Endothelial cell of umbilical vein (primary cell): ENCODE data around the gene CTSZ. TPM values are rescaled to one million over a fixed set of nuclear protein-coding genes. Genes with fewer than 3 reads are reported as not detected.

ENCODE experiments used
- BruUV-seq: library from RNA; stranded (reverse); fragments of 400-500 nt; replicated peaks from 2 replicates; lab custom pipeline; 2021; lab: Mats Ljungman, UMichigan
- CTCF ChIA-PET: fragments of 300-600, 350-600 bp; sonication (Branson Sonifier 250); formaldehyde crosslinking; loops from one replicate; lab custom pipeline; 2021; ENCODE audit warnings: antibody characterized with exemption, inconsistent platforms; lab: Charles Lee
- POLR2A ChIA-PET: fragments of 300-600, 350-600 bp; sonication (Branson Sonifier 250); formaldehyde crosslinking; loops from one replicate; lab custom pipeline; 2021; ENCODE audit warnings: antibody characterized with exemption, inconsistent platforms; lab: Charles Lee
- DNase-seq: peaks from one replicate; pipeline ENCODE4 v3.0.0-alpha.2; 2011; ENCODE audit warnings: low read depth, low spot score
- FAIRE-seq: peaks from 2 replicates; lab custom pipeline; 2011; peaks lifted over from hg19 to GRCh38; lab: Jason Lieb, UNC
- H2AFZ ChIP-seq: 2 replicates; pipeline ENCODE4 v1.6.0; 2012; ENCODE audit warnings: low read depth, low read length, control low read depth, inconsistent platforms
- H3K27ac ChIP-seq: 2 replicates; pipeline ENCODE4 v1.5.1; 2011; ENCODE audit warnings: low read depth, mild to moderate bottlenecking, control low read depth, low read length, moderate library complexity; ENCODE audit not compliant: insufficient read depth
- H3K27me3 ChIP-seq, 2 experiments: 2 replicates each; pipeline versions ENCODE4 v1.6.0 to v1.6.1; 2011; ENCODE audit warnings: low read length in 2 of 2, mixed read lengths in 1 of 2; ENCODE audit not compliant: control insufficient read depth in 2 of 2, insufficient read depth in 2 of 2
- H3K36me3 ChIP-seq, 2 experiments: 2 replicates in 1 of 2; 3 replicates in 1 of 2; pipeline ENCODE4 v1.5.1; 2011; ENCODE audit warnings: low read length in 2 of 2, mild to moderate bottlenecking in 1 of 2, moderate library complexity in 1 of 2; ENCODE audit not compliant: control insufficient read depth in 2 of 2, insufficient read depth in 2 of 2; ENCODE audit errors: extremely low read depth in 1 of 2
- H3K4me1 ChIP-seq: 3 replicates; pipeline ENCODE4 v1.5.1; 2011; ENCODE audit warnings: mild to moderate bottlenecking, low read length; ENCODE audit not compliant: control insufficient read depth, insufficient read depth; ENCODE audit errors: extremely low read depth
- H3K4me2 ChIP-seq: 2 replicates; pipeline ENCODE4 v1.6.1; 2011; ENCODE audit warnings: low read length, control low read depth, mixed read lengths; ENCODE audit not compliant: insufficient read depth
- H3K4me3 ChIP-seq, 3 experiments: fragments of 200-600 bp in 1 of 3; sonication (generic), shearing (Covaris generic) in 1 of 3; replicated peaks in 1 of 3; 2 replicates each; pipeline ENCODE4 v1.5.1; 2011 to 2016; ENCODE audit warnings: control low read depth in 3 of 3, low read length in 3 of 3, mild to moderate bottlenecking in 2 of 3, inconsistent platforms in 1 of 3, low read depth in 1 of 3, moderate library complexity in 1 of 3; ENCODE audit not compliant: insufficient read depth in 1 of 3
- H3K79me2 ChIP-seq: 2 replicates; pipeline ENCODE4 v1.6.0; 2012; ENCODE audit warnings: low read length, inconsistent platforms; ENCODE audit not compliant: control insufficient read depth, insufficient read depth
- H3K9ac ChIP-seq: replicated peaks from 2 replicates; pipeline ENCODE3; 2011; ENCODE audit warnings: low read length, control low read depth; ENCODE audit not compliant: insufficient read depth; ENCODE audit errors: extremely low read depth
- H3K9me1 ChIP-seq: replicated peaks from 3 replicates; pipeline ENCODE4 v1.6.0; 2011; ENCODE audit warnings: mild to moderate bottlenecking, low read length; ENCODE audit not compliant: control insufficient read depth, insufficient read depth; ENCODE audit errors: extremely low read depth
- H3K9me3 ChIP-seq: replicated peaks from 2 replicates; pipeline ENCODE4 v1.5.1; 2012; ENCODE audit warnings: low read length, inconsistent platforms; ENCODE audit not compliant: control insufficient read depth, insufficient read depth
- H4K20me1 ChIP-seq: replicated peaks from 2 replicates; pipeline ENCODE3; 2011; ENCODE audit warnings: mild to moderate bottlenecking, low read length; ENCODE audit not compliant: control insufficient read depth, insufficient read depth; ENCODE audit errors: extremely low read depth
- CTCF ChIP-seq, 2 donors: IDR thresholded peaks; 1 replicate in 1 of 2; 2 replicates in 1 of 2; pipeline ENCODE4 v1.5.1; 2011; ENCODE audit warnings: low read length in 2 of 2, mild to moderate bottlenecking in 2 of 2, moderate library complexity in 2 of 2, control low read depth in 1 of 2, inconsistent platforms in 1 of 2, low read depth in 1 of 2; ENCODE audit not compliant: insufficient read depth in 1 of 2; ENCODE audit errors: extremely low read depth in 1 of 2
- EZH2 ChIP-seq: IDR thresholded peaks from 2 replicates; pipeline ENCODE4 v1.6.1; 2012; ENCODE audit warnings: borderline replicate concordance, low read depth, mild to moderate bottlenecking, moderate library complexity, low read length, inconsistent platforms; ENCODE audit not compliant: severe bottlenecking
- FOS ChIP-seq: IDR thresholded peaks from 2 replicates; pipeline ENCODE4 v1.6.1; 2011; ENCODE audit warnings: mild to moderate bottlenecking, low read length, moderate library complexity, borderline replicate concordance; ENCODE audit not compliant: insufficient read depth
- GATA2 ChIP-seq: IDR thresholded peaks from 2 replicates; pipeline ENCODE4 v1.7.0; 2011; ENCODE audit warnings: low read depth, mild to moderate bottlenecking, moderate library complexity, mixed read lengths, low read length; ENCODE audit not compliant: insufficient read length, insufficient read depth
- JUN ChIP-seq: IDR thresholded peaks from 2 replicates; pipeline ENCODE4 v1.6.1; 2011; ENCODE audit warnings: borderline replicate concordance, low read depth; ENCODE audit not compliant: insufficient read length, insufficient read depth
- MYC ChIP-seq: IDR thresholded peaks from one replicate; pipeline ENCODE4 v1.6.1; 2011; ENCODE audit warnings: mild to moderate bottlenecking, low read depth, low read length
- POLR2A ChIP-seq: IDR thresholded peaks from 2 replicates; pipeline ENCODE4 v1.6.1; 2012; ENCODE audit warnings: low read depth, mild to moderate bottlenecking, control low read depth, low read length
- POLR2AphosphoS5 ChIP-seq: IDR thresholded peaks from 2 replicates; pipeline ENCODE4 v1.6.1; 2012; ENCODE audit warnings: low read depth, mild to moderate bottlenecking, control low read depth, low read length, moderate library complexity; ENCODE audit not compliant: insufficient read depth
- dilution Hi-C: fragments of 300-500 bp; cut with MboI; formaldehyde crosslinking; loops from one replicate; pipeline ENCODE4 v1.15.0; 2019; ENCODE audit warnings: low sequenced_read_pairs; ENCODE audit not compliant: extremely low pct_ligation_motif_present
- intact Hi-C: fragments of 100-400 bp; cut with micrococcal nuclease; formaldehyde crosslinking; loops from one replicate; pipeline ENCODE4 v1.10.0; 2022
- polyA plus RNA-seq, 4 experiments: library from polyadenylated mRNA; depleted of rRNA in 3 of 4; stranded (reverse) in 3 of 4; unstranded in 1 of 4; fragments of >200 nt; gene quantifications; 2 replicates each; pipeline versions ENCODE4 v1.2.1 to v1.2.3, GENCODE V29; 2011 to 2012; ENCODE audit warnings: missing spikeins in 1 of 4
- total RNA-seq: library from RNA; stranded (reverse); gene quantifications from 2 replicates; pipeline ENCODE4 v1.2.3, GENCODE V29; 2021
- TF ChIP-seq, protein P1 (sequence below): IDR thresholded peaks from 2 replicates; pipeline ENCODE4 v1.6.1; 2011; ENCODE audit not compliant: insufficient read depth, insufficient read length

Gene CTSZ
- total and polyA plus RNA-seq, 2 donors (not counting 3 experiments of a cell fraction or from before 2014, with no cell fraction given): 304 to 387 TPM

DNA sequence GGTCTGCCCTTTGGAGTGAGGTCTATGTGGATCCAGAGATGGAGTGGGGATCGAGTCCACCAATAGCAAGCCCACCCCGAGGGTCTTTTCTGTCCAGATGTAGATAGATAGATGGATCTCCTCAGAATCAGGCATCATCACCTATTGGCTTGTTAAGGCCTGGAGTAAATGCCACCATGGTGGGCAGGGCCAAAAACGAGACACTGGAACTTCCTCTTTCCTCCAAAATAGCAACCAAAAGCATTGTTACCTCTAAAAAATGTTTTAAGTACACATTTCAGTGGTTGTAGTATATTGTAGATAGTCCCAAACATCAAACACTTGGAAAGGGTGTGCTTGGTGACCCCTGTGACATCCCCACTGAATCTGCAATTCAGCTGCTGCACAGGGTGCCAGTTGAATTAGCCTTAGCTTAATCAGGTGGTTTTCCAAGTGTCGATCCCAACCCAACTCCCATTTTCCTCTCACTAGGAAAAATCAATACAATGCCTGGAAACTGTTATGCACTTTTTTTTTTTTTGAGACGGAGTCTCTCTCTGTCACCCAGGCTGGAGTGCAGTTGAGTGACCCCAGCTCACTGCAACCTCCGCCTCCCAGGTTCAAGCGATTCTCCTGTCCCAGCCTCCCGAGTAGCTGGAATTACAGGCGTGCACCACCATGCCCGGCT, 61.0 kb downstream of the CTSZ start:
- no peak overlapping the region for H2AFZ ChIP-seq
- CTCF ChIA-PET: no interaction called here

More for the DNA sequence above, 61.0 kb downstream of the CTSZ start:
- no TSS peak for BruUV-seq
- H3K36me3 ChIP-seq: no peaks in the 10 kb centered on the region
- no peaks in the 10 kb centered on the region for H3K4me1 ChIP-seq
- no peak overlapping the region for H3K27ac ChIP-seq
- H3K9me3 ChIP-seq: no peaks in the 10 kb centered on the region
- H3K79me2 ChIP-seq: no peaks in the 10 kb centered on the region
- intact Hi-C loops (no loop called here), dilution Hi-C loops (no loop called here)
- TF ChIP-seq CTCF (IDR thresholded peaks at IDR 0.05; ENCODE audit: extremely low read depth in 1 of 2, insufficient read depth in 1 of 2, low read depth in 1 of 2, low read length in 2 of 2) (no peak), POLR2AphosphoS5 (no peak), GATA2 (no peak), EZH2 (no peak), FOS (no peak), JUN (no peak), MYC (no peak), POLR2A (no peak)
- TF ChIP-seq, protein P1, sequence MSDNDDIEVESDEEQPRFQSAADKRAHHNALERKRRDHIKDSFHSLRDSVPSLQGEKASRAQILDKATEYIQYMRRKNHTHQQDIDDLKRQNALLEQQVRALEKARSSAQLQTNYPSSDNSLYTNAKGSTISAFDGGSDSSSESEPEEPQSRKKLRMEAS: no peak
- DNase-seq (no peak), FAIRE-seq (no peak)
- no peak overlapping the region for H3K9ac ChIP-seq
- H3K4me2 ChIP-seq: no peak overlapping the region
- H3K9me1 ChIP-seq: no peaks in the 10 kb centered on the region
- H3K4me3 ChIP-seq: no peak overlapping the region
- POLR2A ChIA-PET: no interaction called here
- H3K27me3 ChIP-seq: no peaks in the 10 kb centered on the region
- H4K20me1 ChIP-seq: no peaks in the 10 kb centered on the region

Other genes with a start within 250 kb of the CTSZ start
- 0.58 and 0.74 TPM in 2 replicates for gene GNAS-AS1, start 156.4 kb downstream of the CTSZ start, total RNA-seq
- 0.11 TPM in 1 of 2 replicates, not detected in the other for gene GNAS-AS1, start 156.4 kb downstream of the CTSZ start, polyA plus RNA-seq
- 1,141 and 1,217 TPM in 2 replicates for gene GNAS, start 154.5 kb downstream of the CTSZ start, total RNA-seq
- 1,637 and 1,882 TPM in 2 replicates for gene GNAS, start 154.5 kb downstream of the CTSZ start, polyA plus RNA-seq
- gene NELFCD, start 26.0 kb downstream of the CTSZ start, total RNA-seq: 92.5 and 93.2 TPM in 2 replicates
- 75.8 and 90.1 TPM in 2 replicates for gene NELFCD, start 26.0 kb downstream of the CTSZ start, polyA plus RNA-seq
- gene TUBB1, start 12.2 kb upstream of the CTSZ start, total RNA-seq: not detected in 2 replicates
- 0.02 and 0.04 TPM in 2 replicates for gene TUBB1, start 12.2 kb upstream of the CTSZ start, polyA plus RNA-seq
- 107 and 114 TPM in 2 replicates for gene ATP5F1E, start 25.1 kb upstream of the CTSZ start, total RNA-seq
- 20.2 and 29.0 TPM in 2 replicates for gene ATP5F1E, start 25.1 kb upstream of the CTSZ start, polyA plus RNA-seq
- 47.4 and 57.2 TPM in 2 replicates for gene PRELID3B, start 35.5 kb upstream of the CTSZ start, total RNA-seq
- 12.1 and 14.9 TPM in 2 replicates for gene PRELID3B, start 35.5 kb upstream of the CTSZ start, polyA plus RNA-seq
- not detected in 2 replicates for gene ZNF831, start 156.6 kb upstream of the CTSZ start, total RNA-seq
- not detected in 2 replicates for gene ZNF831, start 156.6 kb upstream of the CTSZ start, polyA plus RNA-seq